Ammon's horn (tissue), 1 donor: Measurements from ENCODE around the gene CARD14.
A peak's percentile ranks its signal among the peaks of the same experiment; 100 is the strongest.
"Not testable (repeated sequence)": the region's sequence is repeated elsewhere in the genome, so short reads cannot be mapped to it uniquely, and the experiment has no call there.

Experiments
- DNase-seq: peaks from one replicate; pipeline ENCODE4 v3.0.0-alpha.2; 2016; ENCODE audit warnings: low spot score

The CARD14 gene

GRCh38 chr17:80151333-80151732, 18.5 kb upstream of the CARD14 start:
- peak; percentile 53 for DNase-seq

- DNase-seq: no peak
These were observed 17.6 kb upstream of the CARD14 start for GRCh38 chr17:80152081-80152702.

GRCh38 chr17:80153004-80153403, 16.8 kb upstream of the CARD14 start:
- no peak for DNase-seq

- no peak for DNase-seq
These were observed 15.7 kb upstream of the CARD14 start for GRCh38 chr17:80154166-80154565.

GRCh38 chr17:80155600-80155999, 14.2 kb upstream of the CARD14 start:
- DNase-seq: not testable (repeated sequence)

GRCh38 chr17:80158846-80159245, 11.0 kb upstream of the CARD14 start:
- DNase-seq: no peak

- DNase-seq: no peak
These were observed 9.3 kb upstream of the CARD14 start for GRCh38 chr17:80160536-80160935.

- DNase-seq: no peak
These were observed 6.5 kb upstream of the CARD14 start for GRCh38 chr17:80163336-80163735.

GRCh38 chr17:80164185-80164584, 5.6 kb upstream of the CARD14 start:
- DNase-seq: peak; percentile 34

- DNase-seq: no peak
These were observed 3.4 kb upstream of the CARD14 start for GRCh38 chr17:80166446-80166845.

- DNase-seq: no peak
These were observed 1.5 kb upstream of the CARD14 start for GRCh38 chr17:80168371-80168770.

- no peak for DNase-seq
These were observed 723 bp upstream of the CARD14 start for GRCh38 chr17:80169107-80169506.

- no peak for DNase-seq
These were observed 1.9 kb downstream of the CARD14 start for GRCh38 chr17:80171681-80172080.

- no peak for DNase-seq
These were observed 3.3 kb downstream of the CARD14 start for GRCh38 chr17:80173126-80173525.

- no peak for DNase-seq
These were observed 4.1 kb downstream of the CARD14 start for GRCh38 chr17:80173916-80174315.

GRCh38 chr17:80176757-80177156, 6.9 kb downstream of the CARD14 start:
- no peak for DNase-seq

GRCh38 chr17:80177986-80178595, 8.3 kb downstream of the CARD14 start:
- DNase-seq: no peak

GRCh38 chr17:80180192-80180591, 10.4 kb downstream of the CARD14 start:
- DNase-seq: no peak

GRCh38 chr17:80181431-80181830, 11.6 kb downstream of the CARD14 start:
- DNase-seq: no peak

GRCh38 chr17:80182118-80182844, 12.5 kb downstream of the CARD14 start:
- DNase-seq: no peak

GRCh38 chr17:80182845-80183223, 13.0 kb downstream of the CARD14 start:
- no peak for DNase-seq

GRCh38 chr17:80183581-80184422, 14.0 kb downstream of the CARD14 start:
- DNase-seq: no peak

- no peak for DNase-seq
These were observed 14.5 kb downstream of the CARD14 start for GRCh38 chr17:80184423-80184714.
